GM04504 (cell line): ENCODE data around the gene TMBIM4.

Experiments used
- DNase-seq: peaks from one replicate; pipeline ENCODE4 v3.0.0-alpha.2; 2012; ENCODE audit warnings: low read depth

The TMBIM4 gene

GRCh38 chr12:66140731-66141130, 29.1 kb downstream of the TMBIM4 start:
- DNase-seq = no peak

- no peak for DNase-seq
Measured at GRCh38 chr12:66139328-66139727, 30.5 kb downstream of the TMBIM4 start.

GRCh38 chr12:66137937-66138336, 31.9 kb downstream of the TMBIM4 start:
- DNase-seq = no peak

GRCh38 chr12:66132408-66132807, 37.4 kb downstream of the TMBIM4 start:
- no peak for DNase-seq

GRCh38 chr12:66131067-66131688, 38.6 kb downstream of the TMBIM4 start:
- DNase-seq = no peak

GRCh38 chr12:66130267-66131066, 39.3 kb downstream of the TMBIM4 start, which contains the start of gene LLPH:
Gene LLPH, minus strand, starts transcription at chr12:66130750. Its CDS starts 1,644 bp downstream, at chr12:66129106.
- DNase-seq = peak; percentile 62

- DNase-seq = no peak
Measured at GRCh38 chr12:66129934-66130266, 39.9 kb downstream of the TMBIM4 start.

- DNase-seq = no peak
Measured at GRCh38 chr12:66127650-66128049, 42.1 kb downstream of the TMBIM4 start.

- no peak for DNase-seq
Measured at GRCh38 chr12:66120477-66120876, 49.3 kb downstream of the TMBIM4 start.

- DNase-seq = no peak
Measured at GRCh38 chr12:66119870-66120241, 49.9 kb downstream of the TMBIM4 start.

- DNase-seq = no peak
Measured at GRCh38 chr12:66119229-66119869, 50.4 kb downstream of the TMBIM4 start.

- no peak for DNase-seq
Measured at GRCh38 chr12:66118240-66118891, 51.4 kb downstream of the TMBIM4 start.

GRCh38 chr12:66117242-66117641, 52.6 kb downstream of the TMBIM4 start:
- DNase-seq = no peak

GRCh38 chr12:66115071-66115600, 54.7 kb downstream of the TMBIM4 start:
- DNase-seq = no peak

- DNase-seq = no peak
Measured at GRCh38 chr12:66113471-66113870, 56.3 kb downstream of the TMBIM4 start.

GRCh38 chr12:66111605-66112004, 58.2 kb downstream of the TMBIM4 start:
- no peak for DNase-seq

- no peak for DNase-seq
Measured at GRCh38 chr12:66109056-66109455, 60.7 kb downstream of the TMBIM4 start.

GRCh38 chr12:66108386-66108785, 61.4 kb downstream of the TMBIM4 start:
- no peak for DNase-seq

- peak; percentile 84 for DNase-seq
Measured at GRCh38 chr12:66107451-66107915, 62.3 kb downstream of the TMBIM4 start.

GRCh38 chr12:66103016-66103913, 66.5 kb downstream of the TMBIM4 start:
- no peak for DNase-seq

- DNase-seq = no peak
Measured at GRCh38 chr12:66092559-66093269, 77.1 kb downstream of the TMBIM4 start.
